SH-SY5Y (cell line): ENCODE results near the gene TRIOBP.

Experiments used
- GATA2 ChIP-seq: IDR thresholded peaks from 2 replicates; pipeline ENCODE4 v1.6.1; 2011; ENCODE audit warnings: mild to moderate bottlenecking, low read depth, low read length
- GATA3 ChIP-seq: IDR thresholded peaks from 2 replicates; pipeline ENCODE4 v1.6.1; 2011; ENCODE audit warnings: low read depth, mild to moderate bottlenecking, low read length, moderate library complexity

GRCh38 chr22:37741312-37741795 lies 44.5 kb downstream of the TRIOBP start:
- no peak for TF ChIP-seq GATA2
- no peak for TF ChIP-seq GATA3
